Aorta (tissue), 5 donors: ENCODE data around the gene NUP93. TPM values are rescaled to one million over a fixed set of nuclear protein-coding genes. Genes with fewer than 3 reads are reported as not detected.

Experiments used
- ATAC-seq: fragments of 200-7000 bp; cut with Tn5 transposase; one replicate; pipeline ENCODE4 v1.9.1; 2022; ENCODE audit warnings: moderate library complexity; ENCODE audit not compliant: low FRiP score
- DNase-seq, 2 donors: peaks; one replicate each; pipeline ENCODE4 v3.0.0-alpha.2; 2020
- H3K27ac ChIP-seq, 2 donors: one replicate each; pipeline ENCODE4 v1.5.1; 2013; ENCODE audit warnings: low read length in 2 of 2, mild to moderate bottlenecking in 2 of 2, moderate library complexity in 2 of 2, control low read depth in 1 of 2, inconsistent platforms in 1 of 2, low read depth in 1 of 2
- H3K27me3 ChIP-seq, 2 donors: one replicate each; pipeline ENCODE4 v1.6.1; 2013; ENCODE audit warnings: control low read depth in 1 of 2, low read length in 1 of 2, mild to moderate bottlenecking in 1 of 2, moderate library complexity in 1 of 2; ENCODE audit not compliant: insufficient read depth in 2 of 2, control insufficient read depth in 1 of 2
- H3K36me3 ChIP-seq, 2 donors: one replicate each; pipeline ENCODE4 v1.6.1; 2013; ENCODE audit warnings: control low read depth in 1 of 2, low read length in 1 of 2, mild to moderate bottlenecking in 1 of 2; ENCODE audit not compliant: insufficient read depth in 2 of 2, control insufficient read depth in 1 of 2
- H3K4me1 ChIP-seq, 2 donors: one replicate each; pipeline ENCODE4 v1.6.1; 2013; ENCODE audit warnings: low read length in 2 of 2, control low read depth in 1 of 2, mild to moderate bottlenecking in 1 of 2, moderate library complexity in 1 of 2; ENCODE audit not compliant: insufficient read depth in 2 of 2, control insufficient read depth in 1 of 2
- H3K4me3 ChIP-seq, 2 donors: one replicate each; pipeline ENCODE4 v1.5.1; 2013; ENCODE audit warnings: low read length in 2 of 2, control low read depth in 1 of 2, mild to moderate bottlenecking in 1 of 2
- H3K9me3 ChIP-seq: one replicate; pipeline ENCODE4 v1.6.1; 2013; ENCODE audit warnings: mild to moderate bottlenecking, low read length; ENCODE audit not compliant: control insufficient read depth
- WGBS, 2 donors: extraction: QIAGEN DNeasy Blood & Tissue Kit; methylation state at CpG; one replicate each; pipeline ENCODE4 v1.1.7; 2013; 5-methylcytosine and 5-hydroxymethylcytosine counted together
- intact Hi-C, 2 donors: fragments of 100-400 bp; cut with DNase I; formaldehyde crosslinking; loops; one replicate each; pipeline versions ENCODE4 v1.14.2 to v1.15.0; 2022
- polyA plus RNA-seq, 2 donors: library from polyadenylated mRNA; stranded (reverse); fragments of 200-250 nt; gene quantifications; one replicate each; pipeline ENCODE4 v1.2.3, GENCODE V29; 2013
- total RNA-seq, 2 donors: library from RNA; stranded (reverse); fragmentation: NEBNext Ultra II Directional; extraction: Animal tissue kit (Norgen Biotek cat#: 25700); gene quantifications; one replicate each; pipeline ENCODE4 v1.2.1, GENCODE V29; 2021
- donor health status: healthy with polysubstance abuse.
- donor health status: Bipolar disorder and iron deficiency.
- donor health status: DM: no; HTN: no; CAD: no.
- donor health status: DM: no; HTN: no; CAD: no.
- donor health status: DM: yes; HTN: yes; CAD: no.

NUP93 gene
- total and polyA plus RNA-seq, 4 donors = 32.9 to 57.5 (median 43.8) TPM

DNA sequence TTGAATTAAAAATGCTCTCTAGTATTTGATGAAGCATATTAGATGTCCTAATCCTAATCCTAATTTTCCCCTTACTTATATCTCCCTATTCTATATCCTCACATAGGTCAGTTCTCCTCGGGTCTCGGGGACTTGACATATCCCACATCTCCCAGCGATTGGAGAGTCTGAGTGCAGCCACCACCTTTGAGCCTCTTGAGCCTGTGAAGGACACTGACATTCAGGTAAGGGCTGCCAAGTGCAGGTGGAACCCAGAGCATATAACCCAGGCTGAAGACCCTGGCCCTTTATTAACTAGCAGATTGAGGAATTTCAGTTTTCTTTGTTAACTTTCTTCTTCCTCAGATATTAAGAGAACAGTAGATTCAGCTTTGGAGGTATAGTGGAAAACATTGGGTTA, 28.5 kb downstream of the NUP93 start:
- ATAC-seq = no peak
- no peak overlapping the region for H3K4me3 ChIP-seq
- H3K36me3 ChIP-seq = no peaks in the 10 kb centered on the region
- H3K4me1 ChIP-seq = peaks cover 0 to 6% of the 10 kb centered on the region in 2 donors
- peak overlapping the region in 1 of 2 donors; percentile 55 for H3K27ac ChIP-seq
- intact Hi-C loops = no loop called here
- no peak for DNase-seq
- 85 to 88% methylated on average over 3 of the region's 3 CpGs for WGBS, 2 donors
- no peaks in the 10 kb centered on the region for H3K9me3 ChIP-seq
- H3K27me3 ChIP-seq = no peaks in the 10 kb centered on the region

DNA sequence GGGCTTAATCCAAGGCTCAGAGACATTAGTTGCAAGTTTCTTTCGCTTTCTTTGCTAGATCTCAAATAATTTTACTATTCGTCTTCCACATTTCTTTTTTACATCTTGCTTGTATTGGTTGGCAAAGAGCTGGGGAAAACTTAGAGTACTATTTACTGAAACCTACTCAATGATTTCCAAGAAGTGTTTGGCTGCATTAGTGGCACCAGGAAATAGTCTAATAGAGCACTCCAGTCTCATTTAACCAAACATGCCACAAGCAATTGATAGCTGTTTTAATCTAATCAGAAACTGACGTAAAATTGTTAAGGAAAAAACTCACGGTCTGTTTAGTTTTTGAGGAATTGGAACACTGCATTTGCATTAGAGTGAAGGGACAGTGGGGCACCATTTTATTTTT, 29.0 kb downstream of the NUP93 start:
- Histone ChIP-seq H3K4me3 (no peak overlapping the region), H3K4me1 (peaks cover 0 to 6% of the 10 kb centered on the region in 2 donors), H3K9me3 (no peaks in the 10 kb centered on the region), H3K36me3 (no peaks in the 10 kb centered on the region), H3K27me3 (no peaks in the 10 kb centered on the region), H3K27ac (no peak overlapping the region)
- no peak for DNase-seq
- no peak for ATAC-seq
- WGBS, 2 donors = 4 to 6% methylated on average over 4 of the region's 4 CpGs
- intact Hi-C loops = no loop called here

DNA sequence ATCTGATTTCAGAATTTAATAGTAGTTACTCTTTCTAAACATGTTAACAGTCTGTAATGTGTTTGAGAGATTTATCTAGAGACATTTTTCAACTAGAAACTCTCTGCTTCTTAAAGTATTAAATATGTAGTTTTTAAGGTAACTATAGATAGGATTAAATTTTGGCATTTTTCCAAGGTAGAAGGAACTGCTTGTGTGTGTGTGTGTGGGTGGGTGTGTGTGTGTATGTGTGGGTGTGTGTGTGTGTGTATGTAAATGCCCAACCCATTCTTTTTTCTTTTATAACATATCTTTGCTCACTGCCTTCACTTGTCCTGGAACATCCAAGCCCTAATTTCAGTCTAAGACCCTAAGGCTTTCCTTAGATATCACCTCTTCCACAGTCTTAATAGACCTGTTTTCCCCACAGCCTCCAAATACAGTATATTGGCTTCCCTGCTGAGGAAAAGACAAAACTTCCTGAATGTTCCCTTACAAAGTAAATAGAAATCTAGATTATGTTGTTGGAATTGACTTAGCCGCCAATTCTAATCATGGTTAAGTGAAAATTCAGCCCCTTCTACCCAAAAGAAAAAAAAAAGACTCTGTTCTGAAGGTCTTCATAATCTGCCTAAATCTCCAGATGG, 33.5 kb downstream of the NUP93 start:
- Histone ChIP-seq H3K4me3 (no peak overlapping the region), H3K4me1 (peaks cover 0 to 6% of the 10 kb centered on the region in 2 donors), H3K27ac (no peak overlapping the region), H3K36me3 (peaks cover 0 to 2% of the 10 kb centered on the region in 2 donors), H3K27me3 (no peaks in the 10 kb centered on the region), H3K9me3 (no peaks in the 10 kb centered on the region)
- intact Hi-C loops = no loop called here
- WGBS, 2 donors = 97 to 100% methylated on average over 1 of the region's 1 CpG
- ATAC-seq = no peak
- no peak for DNase-seq

DNA sequence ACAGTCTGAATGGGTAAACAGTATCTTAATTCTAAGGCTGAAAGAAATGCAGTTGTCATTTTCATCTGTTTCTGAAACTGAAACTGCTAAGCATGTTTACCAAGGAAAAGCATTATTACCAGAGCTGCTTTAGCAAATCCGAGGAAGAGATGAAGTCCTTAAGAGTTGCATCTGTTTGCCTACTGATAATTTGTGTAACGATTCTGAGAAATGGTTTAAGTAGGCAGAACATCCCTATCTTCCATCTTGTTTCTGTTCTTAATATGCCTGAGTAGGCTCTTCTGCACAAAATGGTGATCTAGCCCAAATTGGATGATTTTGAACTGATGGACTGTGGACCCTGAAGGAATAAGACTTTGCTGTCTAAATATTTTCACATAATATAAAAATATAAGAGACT, 34.9 kb downstream of the NUP93 start:
- WGBS, 2 donors = 82 to 88% methylated on average over 2 of the region's 2 CpGs
- H3K27me3 ChIP-seq = no peaks in the 10 kb centered on the region
- no peaks in the 10 kb centered on the region for H3K9me3 ChIP-seq
- H3K4me1 ChIP-seq = peaks cover 0 to 3% of the 10 kb centered on the region in 2 donors
- ATAC-seq (no peak), DNase-seq (no peak)
- H3K27ac ChIP-seq = no peak overlapping the region
- H3K4me3 ChIP-seq = no peak overlapping the region
- H3K36me3 ChIP-seq = peaks cover 0 to 2% of the 10 kb centered on the region in 2 donors
- intact Hi-C loops = no loop called here

DNA sequence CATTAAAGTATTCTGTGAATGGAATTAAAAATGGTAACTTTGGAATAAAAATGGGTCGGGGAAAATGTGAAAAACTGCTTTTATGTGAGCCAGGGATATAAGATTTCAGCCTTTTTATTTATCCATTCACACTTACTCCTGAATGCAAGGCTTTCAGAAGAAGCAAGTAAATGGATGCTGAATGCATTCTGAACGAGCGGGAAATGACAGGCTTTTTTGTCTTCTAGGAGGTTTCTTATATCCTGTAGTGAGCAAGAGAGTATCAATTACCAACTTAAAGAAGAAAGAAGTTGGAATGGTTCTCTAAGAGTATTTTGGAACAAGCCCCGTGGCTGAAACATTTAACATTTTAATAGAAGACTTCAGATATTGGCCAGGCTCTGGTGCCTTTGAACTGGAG, 36.0 kb downstream of the NUP93 start:
- no peak for DNase-seq

DNA sequence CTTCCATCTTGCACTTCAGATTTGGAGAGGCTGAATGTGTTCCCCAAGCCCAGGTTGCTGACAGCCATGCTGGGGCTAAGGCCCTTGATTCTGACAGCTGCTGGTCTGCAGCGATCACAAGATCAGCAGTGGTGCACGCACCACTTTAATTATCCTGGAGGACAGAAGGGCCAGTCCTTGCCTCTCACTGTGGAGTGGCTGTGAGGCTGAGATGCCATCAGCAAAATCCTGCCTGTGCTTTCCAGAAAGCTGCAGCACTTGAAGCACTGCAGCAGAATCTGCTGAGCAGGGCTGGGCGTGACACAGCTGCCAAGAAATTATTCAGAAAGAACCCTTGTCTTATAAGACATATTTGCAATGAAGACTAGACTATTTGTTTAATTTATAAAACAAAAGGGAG, 37.1 kb downstream of the NUP93 start:
- Histone ChIP-seq H3K4me3 (no peak overlapping the region), H3K27ac (no peak overlapping the region), H3K27me3 (no peaks in the 10 kb centered on the region), H3K4me1 (peaks cover 0 to 3% of the 10 kb centered on the region in 2 donors), H3K36me3 (peaks cover 0 to 2% of the 10 kb centered on the region in 2 donors), H3K9me3 (no peaks in the 10 kb centered on the region)
- 87 to 90% methylated on average over 3 of the region's 3 CpGs for WGBS, 2 donors
- no peak for DNase-seq
- intact Hi-C loops = no loop called here
- ATAC-seq = no peak

More for the DNA sequence above, 36.0 kb downstream of the NUP93 start:
- Histone ChIP-seq H3K4me3 (no peak overlapping the region), H3K27me3 (no peaks in the 10 kb centered on the region), H3K36me3 (peaks cover 0 to 2% of the 10 kb centered on the region in 2 donors), H3K9me3 (no peaks in the 10 kb centered on the region), H3K27ac (no peak overlapping the region), H3K4me1 (peaks cover 0 to 3% of the 10 kb centered on the region in 2 donors)
- no peak for ATAC-seq
- WGBS, 2 donors = 94% methylated on average over 4 of the region's 4 CpGs
- intact Hi-C loops = no loop called here

DNA sequence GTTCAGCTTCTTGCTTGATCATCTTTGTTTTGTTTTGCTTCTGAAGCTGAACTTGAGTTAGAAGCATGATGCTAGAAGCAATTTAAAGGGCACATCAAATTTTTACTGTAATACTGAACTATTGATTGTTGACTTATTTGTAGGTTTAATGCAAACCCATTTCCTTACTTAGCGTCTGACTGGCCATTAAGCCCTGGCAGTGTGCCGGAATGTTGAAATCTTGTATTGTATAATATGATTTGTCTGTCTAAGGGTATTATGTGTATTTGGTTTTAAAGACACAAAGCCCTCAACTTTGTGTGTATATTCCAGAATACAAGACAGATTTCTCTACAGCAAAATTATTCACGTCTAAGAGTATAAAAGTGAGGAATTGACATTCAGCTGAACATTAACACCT, 39.7 kb downstream of the NUP93 start:
- H3K27me3 ChIP-seq = no peaks in the 10 kb centered on the region
- H3K4me1 ChIP-seq = peaks cover 0 to 2% of the 10 kb centered on the region in 2 donors
- no peak overlapping the region for H3K27ac ChIP-seq
- 91 to 94% methylated on average over 3 of the region's 3 CpGs for WGBS, 2 donors
- no peak for DNase-seq
- peaks cover 0 to 2% of the 10 kb centered on the region in 2 donors for H3K36me3 ChIP-seq
- intact Hi-C loops = no loop called here
- H3K9me3 ChIP-seq = no peaks in the 10 kb centered on the region
- ATAC-seq = no peak
- no peak overlapping the region for H3K4me3 ChIP-seq

DNA sequence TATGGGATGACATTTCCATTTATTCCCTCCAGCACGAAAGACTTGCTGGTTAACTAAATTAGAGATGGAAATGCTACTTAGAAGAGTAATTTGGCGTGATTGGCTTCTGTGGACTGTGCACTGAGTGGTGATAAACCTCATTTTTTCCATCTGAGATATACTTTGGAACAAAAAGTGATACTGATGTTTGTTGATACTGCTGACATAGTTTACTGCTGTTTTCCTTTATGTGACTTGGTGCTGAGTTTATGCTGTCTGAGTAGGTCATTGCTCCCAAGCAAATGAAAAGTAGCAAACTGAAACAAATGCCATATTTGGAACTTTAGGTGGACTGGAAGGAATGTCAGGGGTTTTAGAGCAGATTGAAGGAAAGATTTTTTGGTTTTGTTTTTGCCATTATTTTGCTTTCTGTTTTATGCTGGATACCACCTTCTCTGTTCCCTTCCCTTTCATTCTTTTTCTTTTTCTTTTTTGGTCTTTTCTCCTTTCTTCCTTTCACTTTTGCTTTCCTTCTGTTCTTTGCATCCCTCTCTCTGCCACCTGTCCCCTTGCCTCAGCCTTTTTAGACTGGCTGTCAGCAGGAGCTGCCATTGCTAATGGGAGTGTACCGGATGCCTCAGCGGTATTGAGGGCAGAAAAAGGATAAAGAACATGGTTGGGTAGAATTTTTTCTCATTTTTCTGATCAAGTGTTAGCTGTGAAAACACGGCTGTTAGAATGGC, 41.8 kb downstream of the NUP93 start:
- ATAC-seq (no peak), DNase-seq (no peak)
- Histone ChIP-seq H3K4me3 (peak overlapping the region in 1 of 2 donors; percentile 26), H3K4me1 (peaks cover 0 to 2% of the 10 kb centered on the region in 2 donors), H3K36me3 (peaks cover 0 to 2% of the 10 kb centered on the region in 2 donors), H3K9me3 (no peaks in the 10 kb centered on the region), H3K27me3 (no peaks in the 10 kb centered on the region), H3K27ac (peak overlapping the region in 1 of 2 donors; percentile 51)
- WGBS, 2 donors = 71 to 80% methylated on average over 5 of the region's 5 CpGs
- intact Hi-C loops = no loop called here

DNA sequence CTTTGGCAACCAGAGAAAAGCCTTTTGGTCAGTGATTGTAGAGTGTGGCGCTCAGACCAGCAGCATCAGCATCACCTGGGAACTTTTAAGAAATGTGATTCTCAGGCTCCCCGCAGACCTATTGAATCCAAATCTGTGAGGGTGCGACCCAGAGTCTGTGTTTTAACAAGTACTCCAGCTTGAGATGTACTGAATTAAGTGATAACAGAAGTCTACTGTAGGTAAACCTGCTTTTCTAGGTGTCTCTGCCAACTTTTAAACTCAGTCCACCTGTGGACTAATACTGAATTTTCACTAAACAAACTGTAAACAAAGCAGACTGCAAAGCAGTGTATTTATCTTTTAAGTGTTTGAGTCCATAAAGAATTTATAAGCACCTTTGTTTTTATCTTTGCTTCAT, 43.6 kb downstream of the NUP93 start:
- Histone ChIP-seq H3K27me3 (no peaks in the 10 kb centered on the region), H3K9me3 (no peaks in the 10 kb centered on the region), H3K4me3 (no peak overlapping the region), H3K4me1 (peaks cover 0 to 2% of the 10 kb centered on the region in 2 donors), H3K27ac (no peak overlapping the region), H3K36me3 (no peaks in the 10 kb centered on the region)
- intact Hi-C loops = no loop called here
- ATAC-seq (no peak), DNase-seq (no peak)
- 97 to 99% methylated on average over 3 of the region's 3 CpGs for WGBS, 2 donors
